PC-3 (cell line): ENCODE results near the gene JAKMIP2.

Experiments
- EZH2 ChIP-seq: fragments of 300-600 bp; sonication (generic); IDR thresholded peaks from one replicate; pipeline ENCODE4 v1.6.1; 2017; ENCODE audit warnings: antibody characterized with exemption, mild to moderate bottlenecking, low read length; ENCODE audit not compliant: unreplicated experiment
- EZH2phosphoT487 ChIP-seq: fragments of 300-600 bp; sonication (generic); IDR thresholded peaks from 2 replicates; pipeline ENCODE4 v1.6.1; 2018; ENCODE audit warnings: mild to moderate bottlenecking, antibody characterized with exemption, low read length, borderline replicate concordance
- TF ChIP-seq, protein P1 (sequence below): fragments of 300-600 bp; sonication (generic); conservative IDR thresholded peaks from 2 replicates; pipeline ENCODE4 v1.5.1; 2017; ENCODE audit warnings: antibody characterized with exemption, low read depth, mild to moderate bottlenecking, low read length

DNA sequence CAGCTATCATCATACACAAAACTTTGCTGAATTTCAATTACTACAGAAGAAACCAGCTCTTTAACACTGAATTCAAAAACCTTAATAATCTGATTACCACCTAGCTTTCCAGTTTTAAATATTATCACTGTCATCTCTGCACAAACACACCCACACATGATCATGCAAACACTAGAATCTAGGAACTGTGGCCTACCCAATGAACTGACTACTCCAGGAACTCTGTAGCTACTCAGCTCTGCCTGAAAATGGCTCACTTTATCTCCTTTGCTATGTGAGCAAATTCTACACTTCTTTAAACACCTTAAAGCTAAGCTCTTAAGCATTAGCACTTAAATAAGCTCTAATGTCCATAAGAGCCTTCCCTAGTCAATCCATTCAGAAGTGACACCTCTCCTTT, 149.4 kb downstream of the JAKMIP2 start:
- TF ChIP-seq, protein P1, sequence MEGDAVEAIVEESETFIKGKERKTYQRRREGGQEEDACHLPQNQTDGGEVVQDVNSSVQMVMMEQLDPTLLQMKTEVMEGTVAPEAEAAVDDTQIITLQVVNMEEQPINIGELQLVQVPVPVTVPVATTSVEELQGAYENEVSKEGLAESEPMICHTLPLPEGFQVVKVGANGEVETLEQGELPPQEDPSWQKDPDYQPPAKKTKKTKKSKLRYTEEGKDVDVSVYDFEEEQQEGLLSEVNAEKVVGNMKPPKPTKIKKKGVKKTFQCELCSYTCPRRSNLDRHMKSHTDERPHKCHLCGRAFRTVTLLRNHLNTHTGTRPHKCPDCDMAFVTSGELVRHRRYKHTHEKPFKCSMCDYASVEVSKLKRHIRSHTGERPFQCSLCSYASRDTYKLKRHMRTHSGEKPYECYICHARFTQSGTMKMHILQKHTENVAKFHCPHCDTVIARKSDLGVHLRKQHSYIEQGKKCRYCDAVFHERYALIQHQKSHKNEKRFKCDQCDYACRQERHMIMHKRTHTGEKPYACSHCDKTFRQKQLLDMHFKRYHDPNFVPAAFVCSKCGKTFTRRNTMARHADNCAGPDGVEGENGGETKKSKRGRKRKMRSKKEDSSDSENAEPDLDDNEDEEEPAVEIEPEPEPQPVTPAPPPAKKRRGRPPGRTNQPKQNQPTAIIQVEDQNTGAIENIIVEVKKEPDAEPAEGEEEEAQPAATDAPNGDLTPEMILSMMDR: no peak
- TF ChIP-seq EZH2 (no peak), EZH2phosphoT487 (no peak)
